ENCODE measurements around the gene SPATA20.

- TF ChIP-seq POLR2A (IDR thresholded peaks at IDR 0.05; ENCODE audit: low read depth, low read length), result no peak
- TF ChIP-seq CTCF (IDR thresholded peaks at IDR 0.05; ENCODE audit: extremely low read depth in 1 of 2, insufficient read depth in 1 of 2, low read depth in 1 of 2, low read length in 2 of 2), result no peak
- TF ChIP-seq MYC (IDR thresholded peaks at IDR 0.05; ENCODE audit: low read depth, low read length), result no peak
Measured at GRCh38 chr17:50520483-50520882, 26.5 kb upstream of the SPATA20 start.

Data from endothelial cell of umbilical vein (primary cell).